Dedifferentiated amniotic fluid mesenchymal stem cell (primary cell): ENCODE results near the gene ESRRB.
"Not testable (repeated sequence)": the region's sequence is repeated elsewhere in the genome, so short reads cannot be mapped to it uniquely, and the experiment has no call there.

Experiments used
- DNase-seq: peaks from one replicate; pipeline ENCODE4 v3.0.0-alpha.2; 2016; ENCODE audit errors: extremely low spot score

ESRRB gene

DNA sequence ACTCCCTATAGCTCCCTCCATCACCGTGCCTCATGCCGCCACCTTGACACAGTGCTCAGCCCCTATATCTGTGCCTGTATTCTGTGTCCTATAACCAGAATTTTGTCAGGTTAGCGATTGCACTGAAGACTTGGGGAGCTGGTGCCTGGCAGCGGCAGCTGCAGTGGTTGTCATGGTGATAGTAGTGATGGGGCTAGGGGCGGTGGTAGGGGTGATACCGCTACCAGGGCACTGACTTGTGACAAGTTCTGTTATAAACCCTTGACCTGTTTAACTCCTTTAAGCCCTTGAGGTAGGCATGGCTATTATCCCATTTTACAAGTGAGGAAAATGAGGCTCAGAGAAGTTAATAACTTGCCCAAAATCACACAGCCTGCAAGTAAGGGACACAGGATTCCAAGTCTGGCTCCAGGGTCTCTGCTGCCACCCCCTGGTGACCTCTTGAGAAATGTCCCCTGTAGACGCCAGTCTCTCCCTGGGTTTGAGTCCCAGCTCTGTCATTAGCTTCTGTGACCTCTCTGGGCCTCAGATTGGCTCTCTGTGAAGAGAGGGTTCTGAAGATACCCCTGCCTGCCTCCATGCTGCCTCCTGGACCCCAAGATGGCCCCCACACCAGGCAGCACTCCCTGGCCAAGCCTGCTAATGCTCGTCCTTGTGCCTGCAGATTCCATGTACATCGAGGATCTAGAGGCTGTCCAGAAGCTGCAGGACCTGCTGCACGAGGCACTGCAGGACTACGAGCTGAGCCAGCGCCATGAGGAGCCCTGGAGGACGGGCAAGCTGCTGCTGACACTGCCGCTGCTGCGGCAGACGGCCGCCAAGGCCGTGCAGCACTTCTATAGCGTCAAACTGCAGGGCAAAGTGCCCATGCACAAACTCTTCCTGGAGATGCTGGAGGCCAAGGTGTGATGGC lies 121.9 kb downstream of the ESRRB start:
- no peak for DNase-seq

DNA sequence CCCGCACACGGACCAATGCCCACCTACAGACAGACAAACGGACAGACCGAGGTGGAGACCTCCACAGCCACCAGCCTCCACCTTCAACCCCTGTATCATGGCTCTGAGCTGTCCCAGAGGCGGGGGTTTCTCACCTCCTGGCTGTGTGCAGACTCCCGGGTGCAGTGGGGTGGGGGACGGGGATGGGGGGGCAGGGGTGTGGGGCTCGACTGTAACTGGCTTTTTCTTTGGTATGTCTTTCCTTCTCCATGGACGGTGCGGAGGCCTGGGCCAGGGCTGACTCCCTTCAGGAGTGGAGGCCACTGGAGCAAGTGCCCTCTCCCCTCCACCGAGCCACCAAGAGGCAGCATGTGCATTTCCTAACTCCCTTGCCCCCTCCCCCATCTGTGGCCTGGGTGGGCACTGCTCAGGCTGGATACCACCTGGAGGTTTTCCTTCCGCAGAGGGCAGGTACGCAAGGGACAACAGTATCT lies 122.6 kb downstream of the ESRRB start:
- no peak for DNase-seq

DNA sequence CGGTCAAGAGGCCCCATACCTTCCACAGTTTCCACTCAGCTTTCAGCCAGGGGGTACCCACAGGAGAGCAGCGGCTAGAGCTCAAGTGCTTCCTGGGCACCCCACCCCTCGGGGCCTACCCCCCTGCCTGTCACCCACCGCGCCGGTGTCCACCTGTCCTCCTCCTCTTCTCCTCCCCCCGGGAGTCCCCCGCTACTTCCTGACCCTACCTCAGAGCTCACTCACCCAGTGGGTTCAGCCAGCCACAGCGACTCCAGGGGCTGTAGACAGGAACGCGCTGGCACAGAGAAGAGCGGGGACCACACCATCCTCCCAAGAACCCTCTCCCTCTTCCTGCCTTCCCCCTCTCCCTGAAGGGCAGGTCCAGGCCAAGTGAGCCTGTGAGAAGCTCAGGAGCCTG lies 123.0 kb downstream of the ESRRB start:
- DNase-seq = no peak

DNA sequence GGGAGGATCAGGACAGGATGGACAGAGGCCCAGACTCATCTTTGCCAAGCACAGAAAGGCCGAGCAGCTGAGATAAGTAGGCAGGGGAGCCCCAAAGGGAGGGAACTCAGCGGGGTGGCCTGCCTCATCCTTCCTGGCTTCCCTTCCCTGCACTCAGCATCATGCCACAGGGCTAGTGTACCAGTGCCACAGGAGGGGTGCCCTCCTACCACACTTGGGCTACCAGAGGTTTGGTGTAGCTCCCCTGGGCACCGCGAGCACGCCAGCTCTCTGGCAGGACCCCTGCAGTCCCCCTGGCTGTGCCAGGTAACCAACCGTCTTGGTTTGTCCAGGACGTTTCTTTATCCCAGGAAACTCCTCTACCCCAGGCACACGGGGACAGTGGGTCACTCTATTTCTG lies 123.5 kb downstream of the ESRRB start:
- no peak for DNase-seq

DNA sequence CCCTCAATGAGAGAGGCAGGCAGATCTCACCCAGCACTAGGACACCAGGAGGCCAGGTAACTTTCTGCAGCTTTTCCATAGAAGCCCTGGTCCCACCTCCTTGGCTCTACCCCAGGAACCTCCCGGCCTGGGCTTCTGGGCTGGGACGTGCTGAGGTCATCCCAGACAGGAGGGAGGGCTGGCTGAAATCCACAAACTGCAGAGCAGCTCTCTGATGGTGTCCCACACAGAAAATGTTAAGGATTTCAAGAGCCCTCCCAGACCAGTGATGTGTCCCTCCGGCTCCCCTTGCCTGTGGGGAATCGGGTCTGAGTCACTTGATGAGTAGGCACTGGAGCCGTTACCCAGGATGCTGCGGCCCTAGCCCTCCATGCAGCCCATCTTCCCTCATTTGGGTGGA lies 124.1 kb downstream of the ESRRB start:
- no peak for DNase-seq

- DNase-seq = no peak
Observed at GRCh38 chr14:76500480-76500879, 124.5 kb downstream of the ESRRB start.

- no peak for DNase-seq
Observed at GRCh38 chr14:76501156-76501720, 125.3 kb downstream of the ESRRB start.

DNA sequence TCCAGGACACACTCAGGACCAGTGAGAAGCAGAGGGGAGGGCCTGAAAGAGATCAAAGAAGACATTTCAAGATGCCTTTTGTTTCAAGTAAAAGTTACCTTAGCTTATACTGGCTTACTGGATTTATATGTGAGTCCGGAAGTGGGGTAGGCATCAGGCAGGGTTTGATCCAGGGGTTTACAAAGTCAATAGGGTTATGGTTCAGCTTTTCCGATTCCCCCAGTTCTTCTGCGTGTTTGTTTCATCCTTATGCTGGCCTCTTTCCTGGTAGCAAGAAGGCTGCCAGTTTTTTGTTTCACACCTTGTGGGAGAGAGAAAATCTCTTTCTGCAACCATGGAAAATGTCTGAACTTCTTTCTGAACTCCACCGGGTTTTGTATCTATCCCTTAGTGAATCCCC lies 126.3 kb downstream of the ESRRB start:
- no peak for DNase-seq

DNA sequence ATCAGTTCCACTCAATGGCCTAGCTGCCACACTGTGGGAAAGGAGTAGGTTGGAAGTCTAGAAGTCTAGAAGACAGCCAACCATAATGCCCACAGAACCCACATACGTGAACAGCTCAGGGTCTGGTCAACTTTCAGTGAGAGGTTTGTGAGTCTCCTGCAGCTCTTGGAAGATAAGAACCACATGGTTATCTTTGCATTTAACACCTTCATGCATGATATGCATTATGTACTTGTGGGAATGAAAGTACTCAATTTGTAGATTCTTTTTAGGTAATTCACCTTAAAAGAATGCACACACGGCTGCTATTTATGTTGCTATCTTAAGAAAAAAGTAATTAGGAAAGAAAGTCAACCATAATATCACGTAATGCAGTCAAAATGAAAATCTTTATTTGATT lies 126.7 kb downstream of the ESRRB start:
- DNase-seq = no peak

DNA sequence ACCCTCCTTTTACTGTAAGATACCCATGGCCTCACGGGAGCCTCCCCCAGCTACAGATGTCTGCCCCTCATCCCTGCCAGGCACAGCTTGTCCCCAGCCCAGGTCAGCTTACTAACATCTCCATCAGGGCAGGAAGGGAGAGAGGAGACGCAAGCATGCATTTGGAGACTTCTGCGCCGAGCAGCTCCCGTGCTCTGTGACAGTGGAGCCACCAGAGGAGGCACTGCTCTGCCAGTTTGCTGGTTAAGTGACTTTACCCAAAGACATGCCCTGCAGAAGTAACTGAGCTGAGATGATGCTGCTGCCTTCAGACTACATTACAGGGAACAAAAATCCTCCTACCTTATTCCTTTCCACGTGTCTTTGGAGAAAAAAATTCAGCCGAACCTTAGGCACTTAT lies 133.4 kb downstream of the ESRRB start:
- no peak for DNase-seq

GRCh38 chr14:76510181-76510580 lies 134.2 kb downstream of the ESRRB start:
- DNase-seq = no peak

DNA sequence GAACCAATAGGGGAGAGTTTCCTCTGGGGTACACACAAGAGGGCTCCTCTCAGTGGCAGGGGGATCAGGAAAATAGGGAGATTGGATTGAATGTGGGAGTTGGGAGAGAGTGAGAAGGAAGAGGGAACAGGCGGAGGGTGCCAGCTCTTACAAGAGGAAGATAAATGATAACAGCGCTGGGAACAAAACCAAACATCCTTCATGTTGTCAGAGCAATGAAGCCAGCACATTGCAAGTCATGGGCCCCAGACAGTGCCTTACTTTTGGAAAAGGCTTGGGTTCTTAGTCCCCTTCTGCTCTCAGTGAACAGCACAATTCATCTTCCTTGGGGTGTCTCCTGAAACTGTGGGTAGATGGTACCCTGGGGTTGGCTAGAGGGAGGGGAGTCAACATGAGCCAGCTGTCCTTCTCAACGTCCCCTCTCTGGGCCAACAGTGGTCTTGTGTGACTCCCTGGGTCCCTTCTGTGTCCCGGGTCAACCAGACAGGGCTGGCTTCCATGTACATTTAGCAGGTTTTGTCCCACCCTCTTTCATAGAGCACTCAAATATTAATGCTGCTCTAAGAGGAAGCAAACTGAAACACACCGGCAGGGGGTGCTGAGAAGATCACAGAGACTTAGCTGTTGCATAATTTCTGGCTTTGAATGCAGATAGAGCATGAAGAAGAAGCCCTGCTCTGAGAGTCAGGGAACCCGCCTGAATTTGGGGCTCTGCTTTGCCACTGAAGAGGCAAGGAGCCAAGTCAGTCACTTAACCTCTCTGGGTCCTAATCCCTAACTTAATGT lies 138.5 kb downstream of the ESRRB start:
- no peak for DNase-seq

DNA sequence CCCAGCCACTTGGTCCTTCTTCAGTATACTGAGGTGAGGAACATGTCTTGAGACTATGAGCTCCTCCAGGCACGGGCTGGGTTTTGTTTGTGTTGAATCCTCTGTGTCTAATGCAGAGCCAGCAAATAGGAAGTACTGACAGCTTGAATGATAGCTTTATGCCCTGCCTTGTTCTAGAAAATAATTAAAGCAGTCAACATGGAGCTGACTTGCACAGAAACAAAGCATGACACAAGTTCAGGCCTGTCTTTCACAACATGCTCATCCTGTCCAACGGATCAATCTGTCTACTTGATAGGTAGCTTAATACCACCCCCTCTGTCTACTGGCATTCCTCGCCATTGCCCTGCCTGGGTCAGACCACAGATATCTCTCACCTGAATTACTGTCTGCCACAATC lies 140.9 kb downstream of the ESRRB start:
- no peak for DNase-seq

DNA sequence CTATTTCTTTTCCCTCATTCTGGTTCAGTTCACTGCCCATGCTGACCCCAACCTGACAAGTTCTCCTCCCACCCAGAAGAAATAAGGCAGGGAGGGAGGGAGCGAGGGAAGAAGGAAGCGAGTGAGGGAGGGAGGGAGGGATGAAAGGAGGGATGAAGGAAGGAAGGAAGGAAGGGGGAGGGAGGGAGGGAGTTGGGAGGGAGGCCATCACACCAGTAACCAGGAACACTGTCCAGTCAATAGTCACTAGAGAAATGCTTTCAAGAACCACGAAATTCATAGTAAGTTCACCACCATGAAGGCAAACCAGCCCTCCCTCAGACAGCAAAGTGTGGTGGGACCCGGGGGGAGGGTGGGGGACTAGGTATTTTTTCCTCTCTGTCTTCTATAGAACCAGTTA lies 142.4 kb downstream of the ESRRB start:
- no peak for DNase-seq

DNA sequence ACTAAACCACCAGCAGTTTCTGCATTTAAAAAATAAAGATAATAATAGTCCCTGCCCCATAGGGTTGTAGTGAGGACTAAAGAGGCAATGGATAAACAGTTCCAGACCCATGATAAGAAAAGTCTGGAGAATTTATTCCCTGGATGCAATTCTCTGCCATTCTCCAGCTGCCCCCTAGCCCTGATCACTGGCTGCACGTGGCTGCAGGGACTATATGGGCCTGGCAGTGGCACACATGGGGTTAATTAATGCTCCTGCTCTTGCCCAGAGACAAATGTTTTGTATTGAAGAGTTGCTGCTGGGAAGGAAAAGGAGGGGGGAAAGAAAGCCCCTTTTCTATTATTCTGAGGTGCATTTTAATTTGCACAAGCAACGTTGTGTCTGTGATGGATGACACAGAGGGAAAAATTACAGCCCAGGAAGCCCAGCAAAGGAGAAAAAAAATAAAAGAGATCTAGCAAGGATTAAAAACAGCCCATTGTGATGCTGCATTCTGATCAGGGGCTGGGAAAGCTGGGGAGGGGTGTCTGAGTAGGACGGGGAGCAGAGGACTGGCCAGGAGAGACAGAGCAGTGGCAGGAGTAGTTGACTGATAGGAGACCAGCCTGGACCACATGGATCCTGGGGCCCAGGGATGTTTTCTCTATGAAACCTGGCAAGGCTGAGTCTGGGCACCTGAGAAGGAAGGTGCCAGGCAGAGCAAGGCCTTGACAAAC lies 149.3 kb downstream of the ESRRB start:
- DNase-seq = no peak

DNA sequence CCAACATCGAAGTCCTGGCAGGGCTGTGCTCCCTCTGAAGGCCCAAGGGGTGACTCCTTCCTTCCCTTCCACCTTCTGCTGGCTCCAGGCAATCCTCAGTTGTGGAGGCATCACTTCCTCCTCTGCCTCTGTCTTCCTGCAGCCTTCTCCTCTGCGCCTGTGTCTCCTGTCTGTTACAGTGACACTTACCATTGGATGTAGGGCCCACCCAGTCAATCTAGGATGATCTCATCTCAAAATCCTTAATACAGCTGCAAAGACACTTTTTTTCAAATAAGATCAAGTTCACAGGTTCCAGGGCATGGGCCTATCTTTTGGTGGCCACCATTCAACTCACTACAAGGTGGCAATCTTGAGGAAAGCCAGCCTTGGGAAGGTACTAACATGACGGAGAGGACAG lies 155.1 kb downstream of the ESRRB start:
- no peak for DNase-seq

DNA sequence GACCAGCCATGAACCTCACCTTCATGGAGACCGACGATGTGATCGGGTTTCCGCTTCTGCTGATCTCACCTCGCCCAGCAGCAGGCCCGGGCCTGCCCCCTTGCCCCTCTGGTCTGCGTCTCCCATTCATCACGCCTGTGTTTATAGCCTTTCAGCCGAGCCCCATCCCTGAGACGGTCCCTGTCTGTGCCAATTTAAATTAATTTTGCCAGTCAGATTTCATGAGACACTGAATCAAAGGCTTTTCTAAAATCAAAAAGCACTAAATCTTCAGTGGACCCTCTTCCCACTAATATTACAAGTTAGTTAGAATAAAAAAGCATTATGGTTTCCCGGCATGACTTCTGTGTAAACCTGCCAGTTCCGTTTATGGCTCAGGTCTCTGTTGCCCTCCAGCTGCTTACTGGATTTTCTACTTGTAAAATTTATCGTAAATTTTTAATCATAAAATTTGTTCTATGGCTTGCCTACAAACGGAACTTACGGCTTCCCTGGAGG lies 155.9 kb downstream of the ESRRB start:
- no peak for DNase-seq

DNA sequence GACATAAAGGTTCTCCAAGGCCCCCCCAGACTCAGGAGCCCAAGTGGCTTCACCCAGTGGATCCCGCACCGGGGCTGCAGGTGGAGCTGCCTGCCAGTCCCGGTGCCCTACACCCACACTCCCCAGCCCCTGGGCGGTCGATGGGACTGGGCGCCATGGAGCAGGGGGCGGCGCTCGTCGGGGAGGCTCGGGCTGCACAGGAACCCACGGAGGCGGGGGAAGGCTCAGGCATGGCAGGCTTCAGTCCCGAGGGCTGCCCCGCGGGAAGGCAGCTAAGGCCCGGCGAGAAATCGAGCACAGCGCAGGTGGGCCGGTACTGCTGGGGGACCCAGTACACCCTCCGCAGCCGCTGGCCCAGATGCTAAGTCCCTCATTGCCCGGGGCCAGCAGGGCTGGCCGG lies 160.7 kb downstream of the ESRRB start:
- not testable (repeated sequence) for DNase-seq

DNA sequence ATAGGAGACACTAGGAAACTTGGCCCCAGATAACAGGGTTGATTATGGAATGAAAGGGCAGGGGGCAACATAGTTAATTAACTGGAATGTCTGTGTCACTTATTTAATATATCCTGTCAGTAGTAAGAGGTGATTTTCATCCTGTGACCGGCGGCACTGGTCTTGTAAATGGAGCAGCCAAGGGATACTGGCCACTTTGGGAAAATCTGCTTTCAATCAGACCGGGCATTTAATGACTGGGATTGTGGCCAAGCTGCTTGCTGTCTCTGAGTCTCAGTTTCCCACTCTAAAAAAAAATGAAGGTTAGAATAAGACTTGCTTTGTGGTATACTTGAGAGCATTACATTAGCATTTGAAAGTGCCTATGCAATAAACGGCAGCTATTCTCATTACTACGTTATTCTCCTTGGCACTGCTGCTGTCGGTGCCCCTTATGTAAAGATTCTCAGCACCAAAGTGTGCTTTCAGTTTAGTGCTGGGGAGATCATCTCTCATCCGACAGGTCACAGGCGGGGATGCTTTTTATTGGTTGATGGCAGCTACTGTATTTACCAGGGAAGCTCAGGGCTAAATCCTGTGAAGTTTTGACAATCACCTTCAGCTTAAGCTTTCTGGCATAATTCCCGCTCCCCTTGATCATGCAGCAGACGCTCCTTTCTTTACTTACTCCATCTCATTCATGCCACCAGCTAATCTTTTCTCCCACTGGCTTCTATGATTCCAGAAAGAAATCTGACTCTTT lies 162.1 kb downstream of the ESRRB start:
- no peak for DNase-seq

GRCh38 chr14:76538648-76539008 lies 162.7 kb downstream of the ESRRB start:
- DNase-seq = no peak

GRCh38 chr14:76539130-76539529 lies 163.2 kb downstream of the ESRRB start:
- DNase-seq = no peak
